ENCODE data around the gene RFX4.
"Not testable (repeated sequence)": the region's sequence is repeated elsewhere in the genome, so short reads cannot be mapped to it uniquely, and the experiment has no call there.

Gene RFX4

DNA sequence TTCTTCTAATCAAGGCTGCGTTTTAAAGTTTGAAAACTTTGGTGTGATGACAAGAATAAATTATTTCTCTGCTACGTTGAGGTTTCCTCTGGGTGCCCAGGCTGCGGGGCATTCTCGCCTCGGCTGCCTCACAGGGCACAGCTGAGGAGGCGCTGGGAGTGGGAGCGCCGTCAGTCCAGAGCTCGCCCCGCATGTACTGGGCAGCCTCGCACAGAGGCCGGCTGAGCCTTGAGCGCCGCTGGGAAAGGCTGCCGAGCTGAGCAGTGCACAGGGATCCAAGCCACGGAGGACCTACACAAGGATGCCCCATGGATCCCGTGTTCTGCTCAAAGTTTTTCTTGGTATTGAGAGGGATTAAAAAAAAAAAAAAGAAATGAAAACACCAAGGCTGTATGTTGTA, 11.6 kb downstream of the RFX4 start:
- no peak for DNase-seq (ENCODE audit: low spot score)

DNA sequence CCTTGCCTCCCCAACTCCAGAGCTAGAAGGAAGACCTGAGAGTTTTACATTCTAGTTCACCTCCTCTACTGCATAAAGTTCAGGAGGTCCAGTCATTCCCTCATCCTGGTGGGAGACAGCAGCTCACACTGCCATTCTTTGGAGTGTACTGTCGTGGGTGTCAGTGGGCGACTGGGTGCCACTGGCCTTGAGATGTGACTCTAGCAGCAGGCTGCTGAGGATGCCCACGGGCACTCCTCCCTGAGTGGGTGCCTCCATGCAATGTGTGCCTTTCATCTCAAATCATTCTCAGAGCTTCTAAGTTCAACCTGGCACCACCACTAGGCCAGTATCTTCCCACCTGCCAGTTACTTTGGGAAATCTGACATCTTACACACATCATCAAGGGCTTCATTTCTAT, 12.5 kb downstream of the RFX4 start:
- no peak for DNase-seq (ENCODE audit: low spot score)

DNA sequence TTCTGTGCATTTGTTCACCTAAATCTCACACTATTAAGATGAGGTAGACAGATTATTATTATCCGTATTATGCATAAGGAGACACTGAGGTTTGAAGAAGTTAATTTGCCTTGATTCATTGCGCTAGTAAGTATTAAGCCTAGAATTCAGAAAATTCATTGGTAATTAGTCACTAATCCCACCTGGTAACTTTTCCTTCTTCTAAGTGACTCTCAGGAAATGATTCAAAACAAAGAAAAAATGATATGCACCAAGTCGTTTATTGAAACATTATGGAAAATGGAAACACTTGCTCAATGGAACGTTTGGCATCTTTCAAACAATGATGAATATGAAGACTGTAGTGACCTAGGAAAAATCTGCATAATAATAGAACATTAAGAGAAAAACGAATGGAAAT, 15.2 kb downstream of the RFX4 start:
- no peak for DNase-seq (ENCODE audit: low spot score)

DNA sequence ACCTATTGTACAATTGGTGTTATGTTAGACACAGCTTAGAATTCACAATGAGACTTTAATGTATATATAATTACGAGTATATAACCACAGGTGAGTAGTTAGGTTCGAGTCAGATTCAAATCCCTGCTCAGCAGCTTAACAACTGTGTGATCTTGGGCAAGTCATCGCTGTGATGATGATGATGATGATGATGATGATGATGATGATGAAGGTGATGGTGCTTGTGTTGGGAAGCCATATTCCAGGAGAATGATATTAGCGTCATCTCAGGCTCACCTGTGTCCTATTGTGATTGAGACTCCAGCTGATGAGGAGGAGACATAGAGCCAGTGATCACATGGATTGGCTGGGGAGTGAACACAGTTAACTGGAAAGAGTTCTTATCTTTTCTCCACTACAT, 16.5 kb downstream of the RFX4 start:
- no peak for DNase-seq (ENCODE audit: low spot score)

DNA sequence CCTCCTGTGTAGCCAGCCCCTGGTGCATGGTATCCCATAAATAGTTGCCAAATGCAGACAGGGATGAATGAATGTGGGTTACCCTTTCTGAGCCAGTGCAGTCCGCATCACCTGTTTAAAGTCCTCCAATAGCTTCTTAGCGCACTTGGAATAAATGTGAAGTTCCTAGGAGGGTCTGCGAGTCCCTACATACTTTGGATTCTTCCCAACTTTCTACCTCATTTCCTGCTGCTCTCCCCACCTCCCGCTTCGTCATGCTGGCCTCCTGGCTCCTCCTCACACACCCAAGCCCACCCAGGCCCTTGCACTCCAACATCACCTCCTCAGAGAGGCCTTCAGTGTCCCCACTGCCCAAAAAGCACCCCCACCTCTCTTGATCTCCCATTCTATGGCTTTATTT, 17.7 kb downstream of the RFX4 start:
- DNase-seq (ENCODE audit: low spot score) = no peak

DNA sequence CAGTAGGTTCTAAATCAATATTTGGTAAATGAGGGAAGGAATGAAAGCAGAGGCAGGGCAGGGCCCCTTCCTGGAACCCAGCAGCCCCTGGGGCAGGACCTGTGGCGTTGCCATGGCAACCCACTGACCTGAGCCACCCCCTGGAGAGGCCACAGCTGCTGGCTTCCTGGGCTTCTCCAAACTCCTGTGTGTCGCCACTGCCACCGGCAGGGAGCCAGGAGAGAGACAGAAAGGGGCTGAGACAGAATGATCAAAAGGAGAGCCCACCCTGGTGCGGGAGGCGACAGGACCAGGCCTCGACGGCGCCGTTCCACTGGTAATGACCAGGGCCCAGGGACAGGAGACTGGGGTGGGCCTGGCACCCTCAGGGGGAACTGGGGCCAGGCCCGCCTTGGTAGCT, 18.2 kb downstream of the RFX4 start:
- DNase-seq (ENCODE audit: low spot score) = no peak

DNA sequence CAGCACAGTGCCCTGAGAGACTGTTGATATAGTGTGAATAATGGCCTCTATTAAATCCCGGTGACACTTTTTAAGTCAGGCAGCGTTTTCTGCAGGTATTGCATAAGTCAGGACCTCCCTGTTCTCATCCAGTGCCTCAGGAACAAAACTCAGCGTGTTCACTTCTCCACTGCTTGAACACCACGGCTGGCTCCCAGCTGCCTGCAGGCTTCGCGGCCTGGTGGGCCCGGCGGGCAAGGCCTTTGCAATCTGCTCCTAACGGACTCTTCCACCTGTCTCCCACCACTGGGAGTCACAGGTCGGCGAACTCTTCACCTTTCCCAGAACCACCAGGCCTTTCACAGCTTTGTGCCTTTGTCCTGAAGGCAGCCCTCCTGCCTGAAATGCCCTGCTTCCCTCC, 18.7 kb downstream of the RFX4 start:
- DNase-seq (ENCODE audit: low spot score) = no peak

DNA sequence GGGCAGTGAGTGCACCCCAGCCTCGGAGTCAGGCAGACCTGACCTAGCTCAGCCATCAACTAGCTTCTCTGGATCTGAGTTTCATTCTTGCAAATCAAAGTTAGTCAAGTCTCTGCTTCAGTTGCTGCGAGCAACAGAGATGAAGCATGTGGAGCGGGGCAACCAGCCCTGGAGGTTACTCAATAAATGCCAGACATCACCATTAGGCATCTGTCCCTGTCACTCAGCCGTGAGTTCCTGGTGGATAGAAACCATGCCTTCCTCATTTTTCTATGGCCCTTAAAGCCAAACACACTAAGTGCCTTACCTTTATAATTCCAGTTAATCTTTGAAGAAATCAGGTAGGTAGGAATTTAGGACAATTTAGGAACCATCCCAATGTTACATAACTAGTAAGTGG, 19.3 kb downstream of the RFX4 start:
- no peak for DNase-seq (ENCODE audit: low spot score)

DNA sequence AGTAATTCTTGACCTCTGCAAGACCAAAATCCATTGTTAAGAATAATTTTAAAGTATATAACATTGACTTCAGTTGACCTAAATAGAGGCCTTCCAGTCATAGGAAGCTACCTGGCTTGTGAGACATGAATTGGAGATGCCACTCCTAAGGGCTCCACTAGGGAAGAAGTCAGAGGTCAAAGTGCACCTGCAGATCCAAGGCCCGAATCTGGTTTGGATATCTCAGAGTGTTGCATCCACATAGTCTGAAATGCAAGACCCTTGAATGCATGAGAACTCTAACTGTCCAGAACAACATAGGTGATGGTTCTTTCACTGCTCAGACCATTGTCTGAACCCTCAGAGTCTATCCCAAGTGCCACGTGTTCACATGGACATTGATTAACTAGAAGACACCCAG, 22.4 kb downstream of the RFX4 start:
- no peak for DNase-seq (ENCODE audit: low spot score)

DNA sequence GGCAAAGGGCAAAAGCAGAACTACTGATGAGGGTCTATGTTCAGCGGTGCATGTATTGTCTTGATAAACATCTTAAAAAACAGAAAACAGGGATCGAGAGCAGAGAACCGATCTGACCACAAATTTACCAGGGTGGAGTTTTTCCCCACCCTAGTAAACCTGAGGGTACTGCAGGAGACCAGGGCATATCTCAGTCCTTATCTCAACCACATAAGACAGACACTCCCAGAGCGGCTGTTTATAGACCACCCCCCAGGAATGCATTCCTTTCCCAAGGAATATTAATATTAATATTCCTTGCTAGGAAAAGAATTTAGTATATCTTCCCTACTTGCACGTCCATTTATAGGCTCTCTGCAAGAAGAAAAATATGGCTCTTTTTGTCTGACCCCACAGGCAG, 37.8 kb downstream of the RFX4 start:
- not testable (repeated sequence) for DNase-seq (ENCODE audit: low spot score)

DNA sequence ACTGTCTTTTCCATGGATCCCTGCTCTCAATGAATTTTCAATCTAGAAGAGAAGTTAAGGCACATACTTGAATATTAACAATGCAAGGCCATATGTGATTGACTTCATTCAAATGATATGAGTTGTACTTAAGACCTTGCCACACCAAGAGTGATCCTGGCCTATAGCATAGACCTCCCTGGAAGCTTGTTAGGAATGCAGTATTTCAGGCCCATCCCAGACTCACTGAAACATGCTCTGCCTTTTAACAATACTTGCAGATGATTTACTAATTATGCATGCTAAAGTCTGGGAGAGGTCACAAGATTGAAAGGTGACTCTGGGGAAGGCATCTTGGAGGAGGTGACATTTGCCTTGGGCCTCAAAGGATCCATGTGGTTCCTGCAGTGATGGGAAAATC, 43.2 kb downstream of the RFX4 start:
- no peak for DNase-seq (ENCODE audit: low spot score)

DNA sequence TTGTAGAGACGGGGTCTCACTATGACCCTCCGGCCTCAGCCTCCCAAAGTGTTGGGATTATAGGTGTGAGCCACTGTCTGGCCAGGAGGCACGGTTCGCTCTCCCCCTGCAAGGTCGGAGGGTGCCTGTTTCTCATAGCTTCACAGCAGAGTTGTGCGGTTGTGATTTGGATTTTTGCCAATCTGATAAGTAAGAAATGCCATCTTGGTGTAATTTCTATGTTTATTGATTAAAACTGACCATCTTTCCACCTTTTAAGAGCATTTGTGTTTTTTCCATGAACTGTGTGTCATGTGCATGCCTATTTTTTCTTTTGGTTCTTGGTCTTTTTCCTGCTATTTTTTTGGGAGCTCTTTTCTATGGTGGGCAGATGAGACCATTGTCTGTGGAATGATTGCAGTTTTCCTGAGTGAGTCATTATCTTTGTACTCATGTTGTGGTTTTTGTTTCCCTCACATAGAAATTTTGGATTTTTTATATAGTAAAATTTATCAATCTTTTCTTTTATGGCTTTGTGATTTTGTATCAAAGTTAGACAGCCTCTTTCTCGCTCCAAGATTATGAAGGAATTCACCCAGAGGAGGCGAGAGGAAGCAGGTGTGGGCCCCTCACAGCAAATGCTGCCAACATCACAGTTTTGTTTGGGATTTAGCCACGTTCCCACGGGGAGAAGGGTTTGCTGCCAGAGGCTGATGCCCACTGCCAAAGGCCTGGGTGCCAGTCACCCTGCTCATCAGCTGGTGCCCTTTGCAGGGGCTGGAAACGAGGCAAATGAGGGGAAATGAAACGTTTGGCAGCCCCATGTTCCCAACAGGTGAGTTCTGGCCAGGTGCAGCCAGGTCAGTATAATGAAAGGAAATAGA, 47.2 kb downstream of the RFX4 start:
- DNase-seq (ENCODE audit: low spot score) = no peak

DNA sequence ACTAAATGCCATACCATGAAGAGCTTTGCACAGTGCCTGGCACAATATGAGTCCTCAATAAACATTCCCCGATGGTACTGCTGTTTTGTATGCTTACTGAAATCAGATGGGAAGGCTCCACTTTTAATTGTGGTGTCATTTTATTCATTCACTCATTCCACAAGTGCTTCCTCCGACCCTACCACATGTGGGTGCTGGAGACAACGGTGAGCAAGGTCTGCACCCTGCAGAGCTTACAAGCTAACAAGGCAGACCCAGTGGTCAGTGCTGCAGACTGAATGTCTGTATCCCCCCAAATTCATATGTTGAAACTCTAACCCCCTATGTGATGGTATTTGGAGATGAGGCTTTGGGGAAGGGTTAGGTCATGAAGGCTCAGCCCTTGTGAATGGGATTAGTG, 48.3 kb downstream of the RFX4 start:
- no peak for DNase-seq (ENCODE audit: low spot score)

DNA sequence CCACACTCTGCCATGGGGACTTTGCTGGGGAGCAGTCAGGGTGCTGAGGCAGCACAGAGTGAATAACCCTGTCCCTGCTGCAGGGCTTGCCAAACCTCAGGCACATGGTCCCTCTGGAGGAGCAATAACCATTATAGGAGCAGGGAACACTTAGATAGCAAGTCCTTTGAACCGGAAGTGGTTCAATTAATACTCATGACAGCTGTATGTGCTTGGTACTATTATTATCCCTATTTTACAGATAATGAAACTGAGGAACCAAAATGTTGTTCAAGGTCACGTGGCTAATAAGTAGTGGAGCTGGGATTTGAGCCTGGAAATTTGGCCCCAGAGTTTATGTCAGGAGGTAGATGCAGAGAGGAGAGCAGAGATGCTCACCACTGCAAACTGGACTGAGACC, 49.0 kb downstream of the RFX4 start:
- no peak for DNase-seq (ENCODE audit: low spot score)

DNA sequence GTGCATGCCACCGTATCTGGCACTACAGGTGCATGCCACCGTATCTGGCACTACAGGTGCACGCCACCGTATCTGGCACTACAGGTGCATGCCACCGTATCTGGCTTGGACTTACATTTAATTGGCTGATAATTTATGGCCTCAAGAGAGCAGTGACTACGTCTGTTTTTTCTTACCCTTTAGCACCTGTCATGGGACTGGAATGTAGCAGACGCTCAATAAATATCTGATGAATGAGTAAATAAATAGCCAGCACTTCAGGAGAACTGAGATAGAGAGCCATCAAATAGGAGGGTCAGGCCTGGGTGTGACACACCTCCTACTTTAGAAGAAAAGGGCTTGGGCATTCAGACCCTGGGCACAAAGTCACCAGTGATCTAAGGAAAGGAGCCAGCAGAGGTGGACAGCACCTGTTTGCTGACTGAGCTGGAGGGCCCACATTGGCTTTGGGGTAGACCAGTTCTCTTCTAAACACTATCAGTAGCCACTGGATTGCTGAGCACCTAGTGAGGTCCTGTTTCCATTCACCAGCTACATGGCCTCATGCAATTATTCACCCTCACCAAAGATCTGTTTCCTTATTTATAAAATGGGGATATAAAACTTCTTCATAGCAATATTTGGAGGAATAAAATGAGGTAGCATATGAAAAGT, 50.1 kb downstream of the RFX4 start:
- DNase-seq (ENCODE audit: low spot score) = no peak

DNA sequence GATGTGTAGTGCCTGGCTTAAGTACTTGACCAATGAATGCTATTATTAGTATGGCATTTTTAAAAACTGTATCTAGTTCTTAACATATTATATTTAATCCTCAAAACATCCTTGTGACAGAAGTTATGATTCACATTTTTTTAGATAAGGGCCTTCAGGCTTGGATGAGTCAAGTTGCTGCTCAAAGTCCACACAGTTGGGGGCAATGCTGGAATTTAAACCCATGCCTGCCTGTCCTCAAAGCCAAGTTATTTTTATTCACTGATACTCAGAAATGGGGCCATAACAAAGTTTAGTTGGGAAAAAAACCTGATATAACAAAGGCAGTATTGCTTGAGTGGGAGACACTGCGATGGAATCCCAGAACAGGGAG, 50.6 kb downstream of the RFX4 start:
- DNase-seq (ENCODE audit: low spot score) = no peak

DNA sequence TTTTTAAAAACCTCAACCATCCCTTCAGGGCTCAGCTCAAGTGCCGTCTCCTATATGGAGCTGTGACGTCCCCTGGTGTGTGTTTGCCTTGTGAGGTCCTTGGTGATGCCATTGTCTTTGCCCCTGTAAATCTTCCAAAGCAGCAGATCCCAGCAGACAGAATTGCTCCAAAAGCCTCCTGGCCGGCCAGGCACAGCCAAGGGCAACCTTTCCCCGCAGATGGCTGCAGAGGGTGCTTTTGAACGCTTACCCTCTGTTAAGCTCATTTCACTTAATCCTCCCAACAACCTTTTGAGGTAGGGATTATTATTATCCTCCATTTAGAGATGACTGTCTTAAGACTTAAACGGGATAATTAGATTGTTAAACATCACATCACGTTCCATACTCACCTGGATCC, 51.4 kb downstream of the RFX4 start:
- no peak for DNase-seq (ENCODE audit: low spot score)

DNA sequence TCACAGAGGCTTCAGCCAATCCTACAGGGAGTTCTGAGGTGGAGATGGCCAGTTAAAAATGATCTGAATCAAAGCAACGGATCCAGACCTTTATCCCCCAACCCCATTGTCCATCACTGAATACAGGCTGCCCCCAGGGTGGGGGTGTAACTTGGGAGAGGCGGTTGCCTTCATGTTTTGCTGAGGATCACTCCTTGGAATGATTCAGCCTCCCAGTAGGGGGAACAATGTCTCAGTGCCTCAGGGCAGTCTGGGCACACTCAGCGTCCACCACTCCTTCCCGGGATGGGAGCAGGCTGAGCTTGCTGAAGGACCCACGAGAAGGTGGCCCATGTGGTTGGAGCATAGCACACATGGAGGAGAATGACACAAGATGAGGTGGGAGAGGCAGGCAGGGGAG, 60.2 kb downstream of the RFX4 start:
- DNase-seq (ENCODE audit: low spot score) = no peak

DNA sequence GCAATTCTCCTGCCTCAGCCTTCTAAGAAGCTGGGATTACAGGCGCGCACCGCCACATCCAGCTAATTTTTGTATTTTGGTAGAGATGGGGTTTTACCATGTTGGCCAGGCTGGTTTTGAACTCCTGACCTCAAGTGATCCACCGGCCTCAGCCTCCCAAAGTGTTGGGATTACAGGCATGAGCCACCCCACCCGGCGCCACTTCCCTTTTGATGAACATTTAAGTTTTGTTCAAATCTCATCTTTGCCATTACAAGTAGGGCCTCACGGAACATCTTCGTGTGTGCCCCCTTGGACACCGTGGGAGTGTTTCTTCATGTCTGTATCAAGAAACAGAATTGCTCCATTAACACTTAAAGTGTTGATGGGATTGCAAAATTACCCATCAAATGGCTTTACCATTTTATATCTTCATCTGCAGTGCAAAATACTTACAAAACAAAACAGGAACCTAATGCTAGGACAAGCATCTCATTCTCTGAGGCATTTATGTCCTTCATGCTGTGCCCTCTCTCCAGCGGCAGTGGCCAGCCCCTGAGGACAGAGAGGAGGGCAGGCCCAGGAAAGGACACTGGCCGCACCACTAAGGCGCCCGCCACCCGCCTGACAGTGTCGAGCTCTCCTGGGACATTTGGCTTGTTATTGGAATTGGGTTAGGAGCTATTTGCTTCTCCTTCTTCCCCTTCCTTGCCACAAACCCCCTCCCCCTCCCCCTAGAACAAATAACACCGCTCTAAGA, 61.7 kb downstream of the RFX4 start:
- DNase-seq (ENCODE audit: low spot score) = no peak

DNA sequence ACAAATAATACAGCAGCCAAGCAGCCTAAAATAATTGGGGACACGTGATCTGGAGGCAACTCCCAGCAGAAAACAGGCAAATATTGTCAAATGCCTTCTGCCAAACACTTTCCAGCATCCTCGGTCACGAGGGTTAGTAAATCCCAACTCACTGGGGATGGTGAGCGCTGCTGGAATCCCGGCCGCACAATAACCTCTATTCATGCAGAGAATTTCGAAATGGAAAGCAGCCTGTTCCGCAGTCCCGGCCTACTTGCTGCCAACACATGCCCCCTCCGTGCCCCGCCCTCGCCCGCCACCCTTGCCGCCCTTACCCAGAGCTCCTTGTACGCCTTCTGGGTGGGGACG, 62.2 kb downstream of the RFX4 start:
- DNase-seq (ENCODE audit: low spot score) = no peak

DNA sequence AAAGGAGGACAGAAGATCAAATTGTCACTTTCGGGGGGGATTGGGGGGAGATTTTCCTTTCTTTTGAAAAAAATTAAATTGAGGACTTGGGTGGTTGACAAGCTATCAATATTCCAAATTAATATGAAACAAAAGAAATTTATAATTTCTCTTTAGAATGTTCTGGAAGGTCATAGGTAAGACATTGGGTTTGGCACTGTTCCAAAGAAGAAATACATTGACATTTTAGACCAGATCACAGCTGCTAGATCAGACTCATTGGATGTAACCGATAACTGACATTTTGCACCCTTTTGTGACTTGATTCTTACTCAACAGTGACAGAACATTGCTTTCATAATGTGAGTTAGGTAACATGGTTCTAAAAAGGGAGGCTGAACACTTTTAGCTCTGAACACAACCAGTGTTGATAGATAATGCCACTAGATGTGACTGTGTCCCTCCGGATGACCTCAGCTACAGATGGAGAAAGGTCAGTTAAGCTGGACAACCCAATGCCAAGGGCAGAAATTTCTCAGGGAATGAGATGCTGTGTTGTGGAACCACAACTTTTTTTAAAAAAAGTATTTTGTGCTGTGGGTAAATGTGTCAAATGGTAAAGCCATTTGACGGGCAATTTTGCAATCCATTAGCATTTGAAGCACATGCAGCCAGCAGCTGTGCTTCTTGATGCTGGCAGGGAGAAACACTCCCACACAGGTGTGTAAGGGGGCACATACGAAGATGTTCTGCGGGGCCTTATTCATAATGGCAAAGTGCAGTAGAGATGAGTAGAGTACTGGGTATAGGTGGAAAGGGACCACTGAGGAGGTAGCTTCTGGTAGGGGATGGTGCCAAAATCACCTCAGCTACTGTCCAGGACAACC, 62.9 kb downstream of the RFX4 start:
- DNase-seq (ENCODE audit: low spot score) = no peak

DNA sequence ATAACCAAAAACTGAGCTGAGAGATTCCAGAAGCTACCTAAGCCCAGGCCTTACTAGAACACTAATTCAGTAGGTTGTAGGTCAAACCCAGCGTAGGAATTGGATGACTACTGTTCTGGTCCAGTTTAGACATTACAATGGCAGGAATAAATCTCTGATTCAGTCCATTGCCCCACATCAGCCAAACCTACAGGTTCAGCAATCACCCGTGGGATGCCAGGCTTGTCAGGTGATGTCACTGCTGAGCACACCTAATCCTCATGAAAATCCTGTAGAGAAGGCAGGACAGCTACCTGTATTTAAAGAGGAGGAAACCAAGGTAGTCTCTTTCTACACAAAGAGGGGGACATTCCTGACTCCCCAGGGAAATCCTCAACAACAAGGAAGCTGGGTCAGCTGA, 63.7 kb downstream of the RFX4 start:
- no peak for DNase-seq (ENCODE audit: low spot score)
